HG02973 (cell line): ENCODE results near the gene CYREN.
"Not testable (repeated sequence)": the region's sequence is repeated elsewhere in the genome, so short reads cannot be mapped to it uniquely, and the experiment has no call there.

ENCODE experiments used
- ATAC-seq: cut with Tn5 transposase; IDR thresholded peaks from one replicate; pipeline ENCODE4 v1.9.1; 2021; ENCODE audit warnings: moderate library complexity; ENCODE audit not compliant: unreplicated experiment

CYREN gene

GRCh38 chr7:135179321-135179925 is 8.9 kb upstream of the CYREN start:
- no peak for ATAC-seq

- no peak for ATAC-seq
These were observed 7.9 kb upstream of the CYREN start for GRCh38 chr7:135178364-135178763.

GRCh38 chr7:135177028-135177696 is 6.7 kb upstream of the CYREN start:
- ATAC-seq, result no peak

- no peak for ATAC-seq
These were observed 5.4 kb upstream of the CYREN start for GRCh38 chr7:135175931-135176330.

GRCh38 chr7:135174941-135175340 is 4.4 kb upstream of the CYREN start:
- no peak for ATAC-seq

GRCh38 chr7:135173916-135174315 is 3.4 kb upstream of the CYREN start:
- ATAC-seq, result not testable (repeated sequence)

- not testable (repeated sequence) for ATAC-seq
These were observed 1.2 kb upstream of the CYREN start for GRCh38 chr7:135171581-135172291.

GRCh38 chr7:135170998-135171481 is 533 bp upstream of the CYREN start:
- peak; percentile 21 for ATAC-seq

GRCh38 chr7:135169964-135170273 is 588 bp downstream of the CYREN start:
- peak; percentile 9 for ATAC-seq

GRCh38 chr7:135169141-135169963 is 1.2 kb downstream of the CYREN start:
- ATAC-seq, result peak; percentile 39

GRCh38 chr7:135168489-135169140 is 1.9 kb downstream of the CYREN start:
- no peak for ATAC-seq

- no peak for ATAC-seq
These were observed 2.5 kb downstream of the CYREN start for GRCh38 chr7:135168001-135168400.

- no peak for ATAC-seq
These were observed 3.1 kb downstream of the CYREN start for GRCh38 chr7:135167365-135167917.

- no peak for ATAC-seq
These were observed 4.0 kb downstream of the CYREN start for GRCh38 chr7:135166338-135166990.

- ATAC-seq, result no peak
These were observed 4.6 kb downstream of the CYREN start for GRCh38 chr7:135165862-135166261.

- no peak for ATAC-seq
These were observed 6.0 kb downstream of the CYREN start for GRCh38 chr7:135164357-135165061.

- ATAC-seq, result no peak
These were observed 8.0 kb downstream of the CYREN start for GRCh38 chr7:135162382-135163001.

GRCh38 chr7:135161669-135162068 is 8.8 kb downstream of the CYREN start:
- ATAC-seq, result no peak
